ENCODE measurements around the gene CD180.

CD180 gene

GRCh38 chr5:67187006-67187715 is 9.4 kb downstream of the CD180 start:
- DNase-seq (ENCODE audit: low read depth) = peak; percentile 82
- no peak overlapping the region for H3K4me3 ChIP-seq (ENCODE audit: low read depth, low read length)
- TF ChIP-seq CTCF (IDR thresholded peaks at IDR 0.05; ENCODE audit: low read depth, low read length) (no peak), POLR2A (IDR thresholded peaks at IDR 0.05; ENCODE audit: extremely low read depth, insufficient read length) (no peak), MYC (IDR thresholded peaks at IDR 0.05; ENCODE audit: low read depth, low read length) (no peak)

GRCh38 chr5:67183859-67184258 is 12.7 kb downstream of the CD180 start:
- DNase-seq (ENCODE audit: low read depth) = no peak
- no peak for TF ChIP-seq CTCF (IDR thresholded peaks at IDR 0.05; ENCODE audit: low read depth, low read length)
- no peak for TF ChIP-seq POLR2A (IDR thresholded peaks at IDR 0.05; ENCODE audit: extremely low read depth, insufficient read length)
- TF ChIP-seq MYC (IDR thresholded peaks at IDR 0.05; ENCODE audit: low read depth, low read length) = no peak
- no peak for TF ChIP-seq MAX (IDR thresholded peaks at IDR 0.05; ENCODE audit: low read depth, low read length)
- H3K4me3 ChIP-seq (ENCODE audit: low read depth, low read length) = no peak overlapping the region

GRCh38 chr5:67182301-67182790 is 14.3 kb downstream of the CD180 start:
- no peak overlapping the region for H3K4me3 ChIP-seq (ENCODE audit: low read depth, low read length)
- DNase-seq (ENCODE audit: low read depth) = peak; percentile 25

GRCh38 chr5:67181648-67182221 is 14.9 kb downstream of the CD180 start:
- TF ChIP-seq CTCF (IDR thresholded peaks at IDR 0.05; ENCODE audit: low read depth, low read length) = no peak
- TF ChIP-seq MAX (IDR thresholded peaks at IDR 0.05; ENCODE audit: low read depth, low read length) = 0 out of 2 replicates have a peak, but pooled peaks have one; percentile 29
- DNase-seq (ENCODE audit: low read depth) = peak; percentile 85
- H3K4me3 ChIP-seq (ENCODE audit: low read depth, low read length) = peak overlapping the region; percentile 11

More at GRCh38 chr5:67182301-67182790, 14.3 kb downstream of the CD180 start:
- no peak for TF ChIP-seq MAX (IDR thresholded peaks at IDR 0.05; ENCODE audit: low read depth, low read length)
- no peak for TF ChIP-seq MYC (IDR thresholded peaks at IDR 0.05; ENCODE audit: low read depth, low read length)
- TF ChIP-seq POLR2A (IDR thresholded peaks at IDR 0.05; ENCODE audit: extremely low read depth, insufficient read length) = no peak
- no peak for TF ChIP-seq CTCF (IDR thresholded peaks at IDR 0.05; ENCODE audit: low read depth, low read length)

- DNase-seq (ENCODE audit: low read depth) = no peak
- no peak overlapping the region for H3K4me3 ChIP-seq (ENCODE audit: low read depth, low read length)
- TF ChIP-seq MYC (IDR thresholded peaks at IDR 0.05; ENCODE audit: low read depth, low read length) = no peak
- no peak for TF ChIP-seq CTCF (IDR thresholded peaks at IDR 0.05; ENCODE audit: low read depth, low read length)
- no peak for TF ChIP-seq POLR2A (IDR thresholded peaks at IDR 0.05; ENCODE audit: extremely low read depth, insufficient read length)
- TF ChIP-seq MAX (IDR thresholded peaks at IDR 0.05; ENCODE audit: low read depth, low read length) = no peak
These were observed 16.8 kb downstream of the CD180 start for GRCh38 chr5:67179697-67180361.
